HG02852 (cell line): ENCODE data around the gene LIPA.
"Not testable (repeated sequence)": the region's sequence is repeated elsewhere in the genome, so short reads cannot be mapped to it uniquely, and the experiment has no call there.

Experiments used
- ATAC-seq: cut with Tn5 transposase; IDR thresholded peaks from one replicate; pipeline ENCODE4 v1.9.1; 2021; ENCODE audit warnings: mild to moderate bottlenecking, moderate library complexity; ENCODE audit not compliant: unreplicated experiment

Gene LIPA

DNA sequence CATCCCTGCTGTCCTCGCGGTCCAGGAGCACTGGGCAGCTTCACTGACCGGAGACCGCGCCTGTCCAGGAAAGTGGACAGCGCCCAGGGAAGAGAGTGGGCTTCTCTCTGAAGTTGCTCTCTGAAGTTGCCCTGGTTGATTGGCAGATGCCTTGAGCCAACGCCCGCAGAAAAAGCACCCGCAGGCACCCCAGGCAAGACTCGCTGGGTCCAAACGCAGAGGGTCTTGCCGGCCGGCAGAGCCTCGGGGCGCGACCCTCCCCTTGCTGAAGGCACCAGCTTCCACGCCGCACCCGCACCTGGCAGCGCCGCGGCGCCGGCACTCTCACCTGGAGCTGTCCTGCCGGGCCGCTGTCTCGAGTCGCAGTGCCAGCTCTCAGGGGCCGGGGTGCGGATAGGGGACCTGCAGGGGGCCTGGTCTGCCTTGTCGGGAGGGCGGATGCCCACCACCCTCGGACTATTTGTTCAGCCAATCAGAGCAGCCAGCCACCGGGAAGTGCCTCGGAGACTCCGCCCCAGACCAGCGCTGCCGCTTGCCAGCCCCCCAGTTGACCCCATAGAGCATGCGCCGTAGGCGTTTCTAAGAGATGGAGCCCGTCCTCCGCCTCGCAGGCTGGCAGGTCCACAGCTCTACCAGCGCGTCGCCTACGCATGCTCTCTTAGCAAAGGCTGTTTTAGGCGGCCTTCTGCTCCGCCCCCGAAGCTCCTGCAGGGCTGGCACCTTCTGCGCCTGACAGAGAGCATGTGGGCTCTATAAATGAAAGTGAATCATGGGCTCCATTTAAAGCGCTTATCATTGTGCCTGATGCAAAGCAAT is at the start of gene LIPA:
TSS of gene LIPA (minus strand) at position 367 of the 816 bp plus-strand sequence. CDS start 4,127 bp downstream, outside the sequence.
- ATAC-seq = peak; percentile 96

DNA sequence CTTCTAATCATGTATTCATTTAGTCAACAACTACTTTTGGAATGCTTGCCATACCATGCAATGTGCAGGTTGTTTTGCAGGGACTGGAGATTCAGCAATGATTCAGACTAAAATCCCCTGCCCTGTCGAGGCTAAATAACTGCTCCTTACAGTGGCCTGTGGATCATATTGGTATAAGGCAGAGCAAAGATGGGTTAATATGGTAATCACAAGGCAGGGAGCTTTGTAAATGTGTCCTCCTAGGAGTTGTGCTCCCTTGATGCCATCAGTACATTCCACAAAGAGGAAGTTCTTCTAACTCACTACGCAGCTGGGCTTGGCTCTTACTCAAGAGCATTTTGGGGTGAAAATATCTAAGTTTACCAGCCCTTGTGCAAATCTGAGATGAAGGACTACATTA is 49.7 kb upstream of the LIPA start:
- ATAC-seq = no peak

DNA sequence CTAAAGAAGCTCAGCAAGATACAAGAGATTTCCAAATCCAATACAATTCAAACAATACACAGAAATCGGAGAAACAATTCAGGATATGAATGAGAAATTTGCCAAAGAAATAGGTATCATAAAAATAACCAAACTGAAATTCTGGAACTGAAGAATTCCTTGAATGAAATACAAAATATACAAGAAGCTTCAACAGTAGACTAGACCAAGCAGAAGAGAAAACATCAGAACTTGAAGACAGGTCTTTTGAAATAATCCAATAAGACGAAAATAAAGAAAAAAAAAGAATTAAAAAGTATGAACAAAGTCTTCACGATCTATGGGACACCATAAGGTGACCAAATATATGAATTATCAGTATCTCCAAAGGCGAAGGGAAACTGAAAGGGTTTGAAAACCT is 47.5 kb upstream of the LIPA start:
- ATAC-seq = no peak

DNA sequence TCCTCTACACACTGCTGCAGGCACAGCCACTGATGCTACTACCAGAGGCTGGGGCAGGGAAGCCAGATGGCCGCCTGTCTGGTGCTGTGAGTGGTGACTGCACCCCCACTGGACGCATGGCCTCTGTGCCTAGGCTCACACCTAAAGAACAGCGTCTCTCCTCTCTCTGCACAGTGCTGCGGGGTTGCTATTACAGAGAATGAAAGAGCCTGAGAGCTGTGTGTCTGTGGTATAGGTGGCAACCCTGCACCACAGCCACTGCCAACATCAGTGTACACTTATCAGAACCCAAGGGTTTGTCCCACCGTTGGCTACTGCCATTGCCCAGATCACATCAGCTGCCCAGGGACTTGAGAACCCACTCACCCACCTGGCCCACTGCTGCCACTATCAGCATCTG is 46.2 kb upstream of the LIPA start:
- no peak for ATAC-seq

DNA sequence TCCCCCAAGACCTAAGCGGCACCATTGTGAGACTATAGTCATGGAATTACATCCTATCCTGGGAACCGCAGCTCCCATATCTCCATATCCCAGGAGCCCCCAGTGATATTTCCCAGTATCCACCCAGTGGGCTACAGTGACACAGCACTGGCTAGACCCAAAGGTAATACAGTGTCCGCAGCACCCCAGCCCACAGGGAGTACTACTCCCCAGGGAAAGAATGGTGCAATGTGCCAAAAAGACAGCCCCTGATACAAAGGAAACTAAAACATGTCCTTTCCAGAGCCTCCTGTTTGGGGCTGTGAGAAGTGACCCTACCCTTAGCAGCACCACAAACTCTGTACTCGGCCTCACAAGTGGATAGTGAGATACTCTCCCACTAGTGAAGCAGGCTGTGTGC is 45.8 kb upstream of the LIPA start:
- ATAC-seq = no peak

DNA sequence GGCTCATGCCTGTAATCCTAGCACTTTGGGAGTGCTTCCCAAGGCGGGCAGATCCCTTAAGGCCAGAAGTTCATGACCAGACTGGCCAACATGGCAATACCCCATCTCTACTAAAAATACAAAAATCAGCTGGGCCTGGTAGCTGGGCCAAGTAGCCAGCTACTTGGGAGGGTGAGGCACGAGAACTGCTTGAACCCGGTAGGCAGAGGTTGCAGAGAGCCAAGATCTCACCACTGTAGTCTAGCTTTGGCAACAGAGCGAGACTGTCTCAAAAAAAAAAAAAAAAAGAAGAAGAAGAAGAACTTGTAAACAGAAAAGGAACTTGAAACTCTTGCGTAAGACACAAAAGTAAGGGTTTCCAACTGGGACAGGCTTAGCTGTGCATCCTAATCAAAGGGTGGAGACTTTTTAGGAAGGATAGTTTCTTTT is 44.7 kb upstream of the LIPA start:
- ATAC-seq = no peak

GRCh38 chr10:89295597-89295996 is 44.0 kb upstream of the LIPA start:
- no peak for ATAC-seq

DNA sequence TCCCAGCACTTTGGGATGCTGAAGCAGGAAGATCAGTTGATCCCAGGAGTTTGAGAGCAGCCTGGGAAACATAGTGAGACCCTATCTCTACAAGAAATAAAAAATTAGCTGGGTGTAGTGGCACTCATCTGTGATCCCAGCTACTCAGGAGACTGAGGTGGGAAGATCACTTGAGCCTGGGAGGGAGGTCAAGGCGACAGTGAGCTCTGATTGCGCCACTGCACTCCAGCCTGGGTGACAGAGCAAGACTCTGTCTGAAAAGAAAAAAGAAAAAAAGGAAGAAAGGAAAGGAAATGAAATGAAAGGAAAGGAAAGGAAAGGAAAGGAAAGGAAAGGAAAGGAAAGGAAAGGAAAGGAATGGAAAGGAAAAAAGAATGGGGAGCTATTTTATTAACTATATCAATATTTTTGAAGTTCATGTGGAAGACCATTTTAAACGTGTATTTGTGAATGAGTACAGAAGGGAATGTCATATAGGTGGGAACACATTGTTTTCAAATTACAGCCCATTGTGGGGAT is 43.2 kb upstream of the LIPA start:
- no peak for ATAC-seq

GRCh38 chr10:89285303-89285702 is 33.7 kb upstream of the LIPA start:
- ATAC-seq = not testable (repeated sequence)

GRCh38 chr10:89284711-89285110 is 33.1 kb upstream of the LIPA start:
- not testable (repeated sequence) for ATAC-seq

DNA sequence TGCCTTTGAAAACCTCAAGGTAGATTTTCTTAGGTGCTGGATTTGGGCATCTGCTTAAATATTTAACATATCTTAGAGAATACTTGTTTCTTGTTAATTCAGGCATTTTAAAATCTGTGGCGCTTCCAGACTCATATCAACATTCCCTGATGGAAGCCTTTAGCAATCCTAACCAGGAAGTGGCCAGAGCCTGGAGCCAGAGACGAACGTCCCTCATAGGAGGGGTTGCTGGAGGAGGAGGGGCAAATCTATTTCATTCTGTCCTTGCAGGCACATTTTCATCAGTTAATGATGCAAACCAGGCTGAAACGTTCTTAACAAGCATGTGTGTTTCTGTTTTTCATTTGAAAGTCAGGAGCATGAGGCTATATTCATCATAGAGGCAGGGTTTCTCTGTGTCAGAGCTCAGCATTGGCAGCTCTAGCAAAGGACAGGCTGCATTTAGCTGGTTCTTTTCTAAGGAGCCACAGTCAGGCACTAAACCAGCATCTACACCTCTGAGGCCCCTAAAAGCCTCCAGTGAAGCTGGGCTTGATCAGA is 32.4 kb upstream of the LIPA start:
- ATAC-seq = no peak

GRCh38 chr10:89283025-89283935 is 31.7 kb upstream of the LIPA start:
- ATAC-seq = no peak

GRCh38 chr10:89281606-89282395 is 30.2 kb upstream of the LIPA start:
- no peak for ATAC-seq

DNA sequence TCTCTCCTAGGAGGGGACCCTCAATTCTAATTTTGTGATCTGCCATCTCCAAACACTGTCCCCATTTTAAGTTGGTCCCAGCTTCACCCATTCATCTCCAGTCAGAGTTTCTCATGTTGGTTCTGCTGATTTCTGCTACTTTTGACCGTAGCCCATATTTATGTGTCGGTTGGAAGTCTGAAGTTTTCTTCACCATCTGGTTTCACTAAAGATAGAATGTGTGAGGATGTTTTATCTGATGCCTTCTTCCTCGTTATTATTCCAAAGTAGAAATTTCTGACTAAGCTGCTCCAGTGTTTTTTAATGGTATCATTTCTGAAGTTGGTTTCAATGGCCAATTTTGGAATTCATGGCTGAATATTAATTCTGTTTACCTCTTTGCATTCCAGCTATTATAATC is 28.9 kb upstream of the LIPA start:
- no peak for ATAC-seq

GRCh38 chr10:89279421-89279869 is 27.9 kb upstream of the LIPA start:
- ATAC-seq = no peak

GRCh38 chr10:89278900-89279392 is 27.4 kb upstream of the LIPA start:
- no peak for ATAC-seq

- ATAC-seq = no peak
Observed at GRCh38 chr10:89278034-89278535, 26.5 kb upstream of the LIPA start.

- ATAC-seq = no peak
Observed at GRCh38 chr10:89275383-89275782, 23.8 kb upstream of the LIPA start.

GRCh38 chr10:89274928-89275327 is 23.4 kb upstream of the LIPA start:
- ATAC-seq = no peak

DNA sequence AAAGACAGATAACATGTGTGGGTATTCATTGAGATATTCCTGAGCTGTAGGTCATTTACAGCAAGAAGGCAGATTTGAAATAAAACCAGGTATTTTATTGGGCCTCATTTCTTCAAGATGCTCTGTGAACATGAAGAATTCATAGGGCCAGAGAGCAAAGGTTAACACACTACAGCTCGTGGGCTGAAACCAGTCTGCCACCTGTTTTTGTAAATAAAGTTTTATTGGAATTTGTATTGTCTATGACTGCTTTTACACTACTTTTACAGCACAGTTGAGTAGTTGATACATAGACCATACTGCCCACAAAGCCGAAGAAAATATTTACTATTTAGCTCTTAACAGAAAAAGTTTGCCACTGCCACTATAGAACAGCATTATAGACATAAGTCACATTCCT is 22.1 kb upstream of the LIPA start:
- no peak for ATAC-seq
